Measurements from ENCODE around the gene LMF1. TPM values are rescaled to one million over a fixed set of nuclear protein-coding genes. Genes with fewer than 3 reads are reported as not detected.

The LMF1 gene
- total RNA-seq, 4 donors from 2014 or later: 7.7 to 15.8 (median 10.2) TPM

DNA sequence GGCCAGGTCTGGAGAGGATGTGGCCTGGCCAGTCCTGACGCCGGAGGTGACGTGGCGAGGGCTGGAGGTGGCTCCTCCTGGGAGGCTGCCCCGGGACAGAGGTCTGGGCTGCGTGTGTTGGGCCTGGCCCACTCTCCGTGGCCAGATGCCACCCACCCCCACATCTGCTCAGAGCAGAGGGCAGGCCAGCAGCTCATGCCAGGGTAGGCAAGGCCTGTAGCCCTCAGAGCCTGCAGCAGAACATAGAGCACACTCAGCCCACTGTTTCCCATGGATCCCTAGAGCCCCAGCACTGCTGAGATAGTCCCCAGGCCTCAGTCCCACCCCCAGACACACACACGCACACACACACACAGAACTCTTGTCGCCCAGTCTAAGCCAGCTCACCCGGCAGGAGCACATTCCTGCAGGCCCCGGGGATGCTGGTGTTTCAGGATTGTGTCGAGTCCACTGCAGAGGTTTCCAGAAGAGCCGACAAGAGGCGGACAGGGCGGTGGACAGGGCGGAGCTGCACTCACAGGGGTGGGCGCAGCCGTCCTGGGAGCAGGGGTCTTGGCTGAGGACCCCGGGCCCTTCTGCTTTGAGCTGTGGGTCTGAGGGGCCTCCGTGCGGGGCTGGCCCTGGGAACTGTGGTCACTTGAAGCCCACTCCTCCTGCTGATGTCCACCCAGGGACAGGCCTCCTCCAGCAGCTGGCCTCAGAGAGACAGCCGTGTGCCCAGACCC, 44.1 kb upstream of the LMF1 start:
- Histone ChIP-seq H3K4me3 (no peak overlapping the region), H3K36me3 (no peaks in the 10 kb centered on the region), H3K4me1 (peaks cover 9 to 10% of the 10 kb centered on the region in 2 donors), H3K27ac (no peak overlapping the region), H3K9me3 (no peaks in the 10 kb centered on the region), H3K27me3 (peaks cover 10 to 24% (median 16%) of the 10 kb centered on the region in 3 donors)
- no peak for ATAC-seq
- TF ChIP-seq, protein P1, sequence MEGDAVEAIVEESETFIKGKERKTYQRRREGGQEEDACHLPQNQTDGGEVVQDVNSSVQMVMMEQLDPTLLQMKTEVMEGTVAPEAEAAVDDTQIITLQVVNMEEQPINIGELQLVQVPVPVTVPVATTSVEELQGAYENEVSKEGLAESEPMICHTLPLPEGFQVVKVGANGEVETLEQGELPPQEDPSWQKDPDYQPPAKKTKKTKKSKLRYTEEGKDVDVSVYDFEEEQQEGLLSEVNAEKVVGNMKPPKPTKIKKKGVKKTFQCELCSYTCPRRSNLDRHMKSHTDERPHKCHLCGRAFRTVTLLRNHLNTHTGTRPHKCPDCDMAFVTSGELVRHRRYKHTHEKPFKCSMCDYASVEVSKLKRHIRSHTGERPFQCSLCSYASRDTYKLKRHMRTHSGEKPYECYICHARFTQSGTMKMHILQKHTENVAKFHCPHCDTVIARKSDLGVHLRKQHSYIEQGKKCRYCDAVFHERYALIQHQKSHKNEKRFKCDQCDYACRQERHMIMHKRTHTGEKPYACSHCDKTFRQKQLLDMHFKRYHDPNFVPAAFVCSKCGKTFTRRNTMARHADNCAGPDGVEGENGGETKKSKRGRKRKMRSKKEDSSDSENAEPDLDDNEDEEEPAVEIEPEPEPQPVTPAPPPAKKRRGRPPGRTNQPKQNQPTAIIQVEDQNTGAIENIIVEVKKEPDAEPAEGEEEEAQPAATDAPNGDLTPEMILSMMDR (IDR thresholded peaks at IDR 0.05 in 4 of 5, conservative IDR thresholded peaks at IDR 0.05 in 1 of 5): no peak
- no peak for TF ChIP-seq POLR2A (IDR thresholded peaks at IDR 0.05)
- intact Hi-C loops (cut with DNase I; ENCODE audit: low total_unique reads) (no loop called here), in situ Hi-C loops (cut with MboI; ENCODE audit: low sequenced_read_pairs in 4 of 4) (no loop called here)
- no peak for DNase-seq

DNA sequence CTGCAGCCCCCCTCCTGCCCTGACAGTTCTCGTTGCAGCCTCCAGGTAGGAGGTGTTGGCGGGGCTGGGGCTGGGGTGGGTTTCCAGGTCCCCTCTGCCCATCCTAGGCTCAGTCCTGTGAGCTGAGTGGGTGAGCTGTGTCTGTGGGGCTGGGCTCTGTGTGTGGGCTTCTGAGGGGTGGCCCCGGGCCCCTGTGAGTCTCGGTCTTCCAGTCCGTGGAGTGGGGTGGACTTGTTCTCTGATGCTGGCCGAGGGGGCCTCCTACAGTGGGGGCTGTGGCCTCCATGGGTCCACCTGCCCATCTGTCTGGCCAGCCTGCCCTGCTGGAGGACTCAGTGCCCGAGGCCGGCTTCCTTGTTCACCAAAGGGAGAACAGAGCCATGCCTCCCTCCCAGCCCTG, 43.4 kb upstream of the LMF1 start:
- Histone ChIP-seq H3K27me3 (peaks cover 10 to 23% (median 13%) of the 10 kb centered on the region in 3 donors), H3K4me1 (peaks cover 4% of the 10 kb centered on the region in 2 donors), H3K27ac (no peak overlapping the region), H3K36me3 (no peaks in the 10 kb centered on the region), H3K9me3 (no peaks in the 10 kb centered on the region), H3K4me3 (no peak overlapping the region)
- no peak for DNase-seq
- in situ Hi-C loops (cut with MboI; ENCODE audit: low sequenced_read_pairs in 4 of 4): no loop called here
- TF ChIP-seq, protein P1 (IDR thresholded peaks at IDR 0.05 in 4 of 5, conservative IDR thresholded peaks at IDR 0.05 in 1 of 5): no peak
- ATAC-seq: no peak
- intact Hi-C loops (cut with DNase I; ENCODE audit: low total_unique reads): no loop called here

DNA sequence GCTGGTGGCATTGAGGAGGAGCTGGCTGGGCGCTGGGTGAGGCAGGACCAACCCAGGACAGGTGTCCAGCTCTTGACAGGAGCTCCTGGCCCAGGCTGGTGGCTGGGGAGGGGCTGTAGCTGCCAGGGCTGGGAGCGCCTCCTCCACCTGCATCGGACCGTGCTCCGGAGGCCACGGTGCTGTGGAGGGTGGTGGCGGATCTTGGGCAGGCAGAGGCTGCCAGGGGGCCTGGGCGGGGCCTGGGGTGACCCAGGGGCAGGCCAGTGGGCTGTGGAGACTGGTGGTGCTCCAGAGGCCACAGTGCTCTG, 42.8 kb upstream of the LMF1 start:
- no peak for DNase-seq
- ATAC-seq: no peak
- intact Hi-C loops (cut with DNase I; ENCODE audit: low total_unique reads): no loop called here
- Histone ChIP-seq H3K36me3 (no peaks in the 10 kb centered on the region), H3K27me3 (peaks cover 12 to 19% (median 13%) of the 10 kb centered on the region in 3 donors), H3K27ac (no peak overlapping the region), H3K9me3 (no peaks in the 10 kb centered on the region), H3K4me1 (no peaks in the 10 kb centered on the region), H3K4me3 (no peak overlapping the region)
- in situ Hi-C loops (cut with MboI; ENCODE audit: low sequenced_read_pairs in 4 of 4): no loop called here
- TF ChIP-seq, protein P1 (IDR thresholded peaks at IDR 0.05 in 4 of 5, conservative IDR thresholded peaks at IDR 0.05 in 1 of 5): no peak
- no peak for TF ChIP-seq POLR2A (IDR thresholded peaks at IDR 0.05)

DNA sequence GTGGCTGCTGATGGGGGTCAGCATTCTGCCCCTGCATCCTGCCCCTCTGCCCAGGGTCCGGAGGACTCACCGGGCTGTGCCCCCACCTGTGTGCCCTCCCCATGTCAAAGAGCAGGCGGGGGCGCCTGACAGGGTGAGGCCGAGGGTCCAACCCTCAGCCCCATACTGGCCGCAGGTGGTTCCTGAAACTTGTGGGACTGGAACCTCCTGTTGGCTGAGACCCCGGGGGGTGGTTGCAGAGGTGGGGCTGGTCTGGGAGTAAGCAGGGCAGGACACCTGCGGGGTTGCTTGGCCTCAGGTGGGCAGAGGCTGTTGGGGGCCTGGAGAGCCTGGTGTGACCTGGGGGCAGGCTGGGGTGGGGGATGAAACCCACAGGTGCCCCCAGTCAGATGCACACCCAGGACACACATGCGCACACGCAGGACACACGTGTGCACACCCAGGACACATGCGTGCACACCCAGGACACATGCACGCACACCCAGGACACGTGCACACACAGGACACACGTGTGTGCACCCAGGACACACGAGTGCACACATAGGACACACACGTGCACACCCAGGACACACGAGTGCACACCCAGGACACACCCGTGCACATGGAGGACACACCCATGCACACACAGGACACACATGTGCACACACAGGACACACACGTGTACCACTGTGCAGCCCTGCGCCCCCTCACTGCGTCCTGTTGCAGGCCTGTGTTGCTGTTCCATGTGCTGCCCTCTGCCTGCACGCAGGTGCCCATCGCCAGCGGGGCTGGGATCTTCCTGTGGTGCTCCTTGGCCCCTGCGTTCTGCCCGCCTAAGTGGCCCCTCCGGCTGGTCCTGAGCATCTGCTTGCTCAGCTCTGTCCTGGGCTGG, 42.2 kb upstream of the LMF1 start:
- H3K36me3 ChIP-seq: no peaks in the 10 kb centered on the region
- no peak for TF ChIP-seq POLR2A (IDR thresholded peaks at IDR 0.05)
- TF ChIP-seq, protein P1 (IDR thresholded peaks at IDR 0.05 in 4 of 5, conservative IDR thresholded peaks at IDR 0.05 in 1 of 5): no peak
- ATAC-seq (no peak), DNase-seq (no peak)
- intact Hi-C loops (cut with DNase I; ENCODE audit: low total_unique reads) (no loop called here), in situ Hi-C loops (cut with MboI; ENCODE audit: low sequenced_read_pairs in 4 of 4) (no loop called here)
- no peaks in the 10 kb centered on the region for H3K9me3 ChIP-seq
- no peak overlapping the region for H3K27ac ChIP-seq
- H3K4me1 ChIP-seq: no peaks in the 10 kb centered on the region
- peaks cover 10 to 17% (median 11%) of the 10 kb centered on the region in 3 donors for H3K27me3 ChIP-seq
- H3K4me3 ChIP-seq: no peak overlapping the region
